ENCODE measurements around the gene ARFGAP1. TPM values are rescaled to one million over a fixed set of nuclear protein-coding genes. Genes with fewer than 3 reads are reported as not detected.

Gene ARFGAP1
- total RNA-seq, 1 donor from 2014 or later: 67.0 TPM

GRCh38 chr20:63293456-63293855 lies 20.8 kb downstream of the ARFGAP1 start:
- Histone ChIP-seq H3K4me3 (no peak overlapping the region), H3K4me1 (no peaks in the 10 kb centered on the region), H3K27me3 (peaks cover 42% of the 10 kb centered on the region), H3K36me3 (peaks cover 2% of the 10 kb centered on the region), H3K27ac (no peak overlapping the region), H3K9me3 (no peaks in the 10 kb centered on the region)
- TF ChIP-seq CTCF (IDR thresholded peaks at IDR 0.05): no peak
- intact Hi-C loops (cut with DNase I): no loop called here
- no peak for ATAC-seq
- DNase-seq: no peak

- no peak for DNase-seq
- peaks cover 48% of the 10 kb centered on the region for H3K27me3 ChIP-seq
- H3K4me1 ChIP-seq: no peaks in the 10 kb centered on the region
- intact Hi-C loops (cut with DNase I): no loop called here
- TF ChIP-seq CTCF (IDR thresholded peaks at IDR 0.05): no peak
- H3K36me3 ChIP-seq: no peaks in the 10 kb centered on the region
- no peaks in the 10 kb centered on the region for H3K9me3 ChIP-seq
- no peak overlapping the region for H3K27ac ChIP-seq
- no peak overlapping the region for H3K4me3 ChIP-seq
- ATAC-seq: no peak
These were observed 21.4 kb downstream of the ARFGAP1 start for GRCh38 chr20:63293871-63294535.

GRCh38 chr20:63294536-63294900 lies 21.9 kb downstream of the ARFGAP1 start:
- Histone ChIP-seq H3K36me3 (no peaks in the 10 kb centered on the region), H3K27ac (no peak overlapping the region), H3K9me3 (no peaks in the 10 kb centered on the region), H3K27me3 (peaks cover 48% of the 10 kb centered on the region), H3K4me3 (no peak overlapping the region), H3K4me1 (no peaks in the 10 kb centered on the region)
- intact Hi-C loops (cut with DNase I): no loop called here
- DNase-seq (no peak), ATAC-seq (no peak)
- no peak for TF ChIP-seq CTCF (IDR thresholded peaks at IDR 0.05)

GRCh38 chr20:63295018-63295417 lies 22.4 kb downstream of the ARFGAP1 start:
- DNase-seq (no peak), ATAC-seq (no peak)
- intact Hi-C loops (cut with DNase I): no loop called here
- H3K4me1 ChIP-seq: no peaks in the 10 kb centered on the region
- H3K27ac ChIP-seq: no peak overlapping the region
- H3K4me3 ChIP-seq: no peak overlapping the region
- no peaks in the 10 kb centered on the region for H3K36me3 ChIP-seq
- H3K9me3 ChIP-seq: no peaks in the 10 kb centered on the region
- H3K27me3 ChIP-seq: peaks cover 48% of the 10 kb centered on the region
- TF ChIP-seq CTCF (IDR thresholded peaks at IDR 0.05): no peak

- H3K4me1 ChIP-seq: no peaks in the 10 kb centered on the region
- DNase-seq (no peak), ATAC-seq (no peak)
- no peaks in the 10 kb centered on the region for H3K36me3 ChIP-seq
- no peak overlapping the region for H3K27ac ChIP-seq
- no peaks in the 10 kb centered on the region for H3K9me3 ChIP-seq
- H3K4me3 ChIP-seq: no peak overlapping the region
- intact Hi-C loops (cut with DNase I): no loop called here
- TF ChIP-seq CTCF (IDR thresholded peaks at IDR 0.05): no peak
- H3K27me3 ChIP-seq: peaks cover 48% of the 10 kb centered on the region
These were observed 22.8 kb downstream of the ARFGAP1 start for GRCh38 chr20:63295422-63295821.

GRCh38 chr20:63295846-63296245 lies 23.2 kb downstream of the ARFGAP1 start:
- no peak overlapping the region for H3K27ac ChIP-seq
- ATAC-seq: no peak
- intact Hi-C loops (cut with DNase I): no loop called here

More at GRCh38 chr20:63295846-63296245, 23.2 kb downstream of the ARFGAP1 start:
- no peaks in the 10 kb centered on the region for H3K4me1 ChIP-seq
- H3K36me3 ChIP-seq: no peaks in the 10 kb centered on the region
- no peaks in the 10 kb centered on the region for H3K9me3 ChIP-seq
- H3K4me3 ChIP-seq: no peak overlapping the region
- no peak for DNase-seq
- TF ChIP-seq CTCF (IDR thresholded peaks at IDR 0.05): no peak
- peaks cover 48% of the 10 kb centered on the region for H3K27me3 ChIP-seq
